IPS-20b (cell line): Measurements from ENCODE around the gene TMC4.

Experiments used
- H3K27ac ChIP-seq: one replicate; pipeline ENCODE4 v1.5.1; 2013; ENCODE audit warnings: low read length
- H3K27me3 ChIP-seq: 2 replicates; pipeline ENCODE4 v1.6.1; 2013; ENCODE audit warnings: mild to moderate bottlenecking, low read length, inconsistent platforms; ENCODE audit not compliant: insufficient read depth
- H3K36me3 ChIP-seq: 2 replicates; pipeline ENCODE4 v1.6.1; 2013; ENCODE audit warnings: low read depth, mild to moderate bottlenecking, inconsistent platforms, low read length, moderate library complexity; ENCODE audit not compliant: insufficient read depth
- H3K4me1 ChIP-seq: 2 replicates; pipeline ENCODE4 v1.6.1; 2013; ENCODE audit warnings: mild to moderate bottlenecking, control low read depth, inconsistent platforms, low read length, moderate library complexity; ENCODE audit not compliant: insufficient read depth
- H3K4me3 ChIP-seq: 2 replicates; pipeline ENCODE4 v1.5.1; 2013; ENCODE audit warnings: mild to moderate bottlenecking, low read length, inconsistent platforms
- H3K9ac ChIP-seq: 2 replicates; pipeline ENCODE4 v1.6.1; 2013; ENCODE audit warnings: low read depth, mild to moderate bottlenecking, inconsistent platforms, low read length, moderate library complexity
- H3K9me3 ChIP-seq: 2 replicates; pipeline ENCODE4 v1.6.1; 2013; ENCODE audit warnings: mild to moderate bottlenecking, low read depth, low read length, inconsistent platforms; ENCODE audit not compliant: insufficient read depth

The TMC4 gene

DNA sequence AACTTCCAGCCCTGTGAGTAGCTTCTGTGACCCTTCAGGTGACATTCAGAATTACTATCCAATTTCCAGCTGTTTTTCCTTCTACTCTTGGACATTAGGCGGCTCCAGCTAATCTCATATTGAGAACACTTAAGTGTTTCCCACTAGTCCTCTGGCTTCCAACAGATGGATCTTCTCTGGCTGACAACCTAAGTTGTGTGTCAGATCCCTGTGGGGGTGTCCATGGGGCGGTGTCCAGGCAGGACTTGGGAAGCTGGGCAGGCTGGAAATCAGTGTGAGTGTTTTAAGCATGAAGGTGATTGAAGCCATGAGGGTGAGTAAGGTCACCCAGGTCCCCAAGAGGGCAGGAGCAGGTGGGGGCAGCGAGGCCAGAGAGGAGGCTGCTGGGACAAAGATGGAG lies 25.3 kb downstream of the TMC4 start:
- Histone ChIP-seq H3K27me3 (no peaks in the 10 kb centered on the region), H3K4me1 (no peaks in the 10 kb centered on the region), H3K36me3 (peaks cover 96% of the 10 kb centered on the region), H3K9me3 (no peaks in the 10 kb centered on the region), H3K9ac (no peak overlapping the region), H3K27ac (no peak overlapping the region), H3K4me3 (no peak overlapping the region)

DNA sequence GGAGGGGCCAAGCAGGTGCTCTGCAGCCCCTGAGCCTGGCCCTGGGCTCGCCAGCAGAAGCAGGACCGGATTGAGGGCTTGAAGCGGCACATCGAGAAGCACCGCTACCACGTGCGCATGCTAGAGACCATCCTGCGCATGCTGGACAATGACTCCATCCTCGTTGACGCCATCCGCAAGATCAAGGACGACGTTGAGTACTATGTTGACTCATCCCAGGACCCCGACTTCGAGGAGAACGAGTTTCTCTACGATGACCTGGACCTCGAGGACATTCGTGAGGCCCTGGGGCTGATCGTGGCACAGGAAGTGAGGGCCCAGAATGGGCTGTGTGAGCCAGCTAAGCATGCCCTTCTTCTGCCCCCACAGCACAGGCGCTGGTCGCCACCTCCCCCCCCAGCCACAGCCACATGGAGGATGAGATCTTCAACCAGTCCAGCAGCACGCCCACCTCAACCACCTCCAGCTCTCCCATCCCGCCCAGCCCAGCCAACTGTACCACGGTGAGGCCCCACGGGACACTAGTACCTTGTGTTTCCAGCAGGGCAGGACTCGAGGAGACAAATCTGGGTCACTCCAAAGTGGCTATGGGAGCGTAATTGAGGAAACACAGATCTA lies 27.3 kb downstream of the TMC4 start:
- H3K27me3 ChIP-seq = no peaks in the 10 kb centered on the region
- H3K4me1 ChIP-seq = no peaks in the 10 kb centered on the region
- no peaks in the 10 kb centered on the region for H3K9me3 ChIP-seq
- H3K9ac ChIP-seq = no peak overlapping the region
- peaks cover 97% of the 10 kb centered on the region for H3K36me3 ChIP-seq
- H3K27ac ChIP-seq = no peak overlapping the region
- no peak overlapping the region for H3K4me3 ChIP-seq

DNA sequence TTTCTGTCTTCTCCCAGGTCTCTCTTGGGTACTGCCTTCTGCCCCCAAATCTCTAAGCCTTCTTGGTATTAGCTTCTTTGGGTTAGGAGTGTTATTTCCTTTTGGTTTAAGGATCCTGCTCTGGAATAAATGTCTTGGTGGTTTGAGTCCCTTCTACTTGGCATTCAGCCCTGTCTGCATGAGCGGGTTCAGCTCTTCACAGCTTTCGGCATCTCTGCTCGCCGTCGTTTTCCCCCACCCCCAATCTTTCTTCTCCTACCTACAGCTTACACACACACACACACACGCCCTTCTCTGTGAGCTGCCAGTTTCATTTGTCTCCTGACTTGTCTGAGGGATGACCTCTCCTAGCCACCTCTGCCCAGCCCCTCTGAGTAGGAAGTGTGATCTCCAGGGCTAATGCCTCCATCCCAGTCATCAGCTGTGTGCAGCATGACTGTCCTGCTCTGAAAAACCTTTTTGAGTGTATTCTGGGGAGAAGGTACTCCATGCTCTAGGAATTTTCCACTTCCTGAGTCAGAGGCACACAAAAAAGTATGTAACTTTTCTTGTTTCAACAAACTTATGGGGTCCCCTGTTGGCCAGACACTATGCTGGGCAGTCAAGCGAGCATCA lies 30.7 kb downstream of the TMC4 start:
- Histone ChIP-seq H3K27ac (no peak overlapping the region), H3K27me3 (no peaks in the 10 kb centered on the region), H3K9ac (no peak overlapping the region), H3K36me3 (peaks cover 84% of the 10 kb centered on the region), H3K4me3 (no peak overlapping the region), H3K9me3 (no peaks in the 10 kb centered on the region), H3K4me1 (no peaks in the 10 kb centered on the region)

DNA sequence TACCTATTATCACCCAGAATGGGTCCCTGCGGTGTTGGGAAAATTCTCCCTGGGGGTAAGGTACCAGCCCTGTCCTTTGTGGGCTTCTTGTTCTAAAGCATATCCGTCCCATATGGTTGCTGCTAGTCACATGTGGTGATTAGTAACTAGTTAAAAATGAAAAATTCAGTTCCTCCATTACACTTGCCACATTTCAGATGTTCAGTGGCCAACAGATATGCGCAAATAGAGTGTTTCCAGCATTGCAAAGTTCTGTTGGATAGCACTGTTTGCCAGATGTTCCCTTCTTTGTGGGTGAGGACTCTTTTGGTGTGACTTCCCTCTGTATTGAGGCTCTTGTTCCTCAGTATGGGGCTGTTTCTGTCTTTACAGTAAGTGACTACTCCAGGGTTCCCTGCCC lies 31.6 kb downstream of the TMC4 start:
- peaks cover 75% of the 10 kb centered on the region for H3K36me3 ChIP-seq
- no peak overlapping the region for H3K9ac ChIP-seq
- H3K27ac ChIP-seq = no peak overlapping the region
- no peaks in the 10 kb centered on the region for H3K9me3 ChIP-seq
- H3K27me3 ChIP-seq = no peaks in the 10 kb centered on the region
- H3K4me1 ChIP-seq = no peaks in the 10 kb centered on the region
- no peak overlapping the region for H3K4me3 ChIP-seq

DNA sequence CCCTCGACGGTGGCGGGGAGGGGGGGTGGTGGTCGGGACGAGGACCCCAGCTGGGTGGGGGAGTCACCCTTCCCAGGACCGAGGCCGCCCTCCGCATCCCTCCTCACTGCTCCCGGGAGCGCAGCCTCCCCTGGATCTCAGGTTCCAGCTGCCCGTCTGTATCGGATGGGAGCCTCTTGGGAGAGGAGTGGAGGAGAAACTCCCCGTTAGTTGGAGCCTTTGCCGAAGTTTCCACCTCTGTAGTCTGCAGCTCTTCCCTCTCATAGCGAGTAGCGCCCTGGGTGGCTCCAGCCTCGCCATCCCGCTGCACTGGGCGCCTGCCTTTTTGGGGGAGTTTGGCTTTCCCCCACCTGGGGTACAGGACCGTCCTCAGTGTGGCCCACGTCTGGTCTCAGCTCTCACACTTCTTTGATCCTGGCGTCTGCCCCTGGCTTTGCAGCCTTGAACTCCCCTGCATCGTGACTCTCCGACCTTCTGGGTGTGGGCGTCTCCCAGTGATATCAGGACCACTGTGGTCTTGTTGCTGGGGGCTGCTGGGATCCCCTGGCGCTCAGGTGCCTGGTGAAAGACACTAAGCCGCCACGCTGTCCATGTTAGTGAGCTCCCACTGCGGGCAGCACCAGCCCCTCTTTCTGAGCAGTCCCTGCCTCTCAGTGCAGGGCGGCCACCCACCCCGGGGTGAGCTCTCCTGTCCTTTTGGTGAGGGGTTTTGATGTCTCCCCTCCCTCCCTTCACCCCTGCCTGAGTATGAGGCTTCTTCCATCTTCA lies 34.3 kb downstream of the TMC4 start:
- H3K9me3 ChIP-seq = no peaks in the 10 kb centered on the region
- peak overlapping the region; percentile 72 for H3K4me3 ChIP-seq
- H3K27me3 ChIP-seq = no peaks in the 10 kb centered on the region; the same call in 1 of the 2 replicates
- no peaks in the 10 kb centered on the region for H3K4me1 ChIP-seq
- peak overlapping the region; percentile 86 for H3K9ac ChIP-seq
- H3K27ac ChIP-seq = no peak overlapping the region
- H3K36me3 ChIP-seq = peaks cover 48% of the 10 kb centered on the region

DNA sequence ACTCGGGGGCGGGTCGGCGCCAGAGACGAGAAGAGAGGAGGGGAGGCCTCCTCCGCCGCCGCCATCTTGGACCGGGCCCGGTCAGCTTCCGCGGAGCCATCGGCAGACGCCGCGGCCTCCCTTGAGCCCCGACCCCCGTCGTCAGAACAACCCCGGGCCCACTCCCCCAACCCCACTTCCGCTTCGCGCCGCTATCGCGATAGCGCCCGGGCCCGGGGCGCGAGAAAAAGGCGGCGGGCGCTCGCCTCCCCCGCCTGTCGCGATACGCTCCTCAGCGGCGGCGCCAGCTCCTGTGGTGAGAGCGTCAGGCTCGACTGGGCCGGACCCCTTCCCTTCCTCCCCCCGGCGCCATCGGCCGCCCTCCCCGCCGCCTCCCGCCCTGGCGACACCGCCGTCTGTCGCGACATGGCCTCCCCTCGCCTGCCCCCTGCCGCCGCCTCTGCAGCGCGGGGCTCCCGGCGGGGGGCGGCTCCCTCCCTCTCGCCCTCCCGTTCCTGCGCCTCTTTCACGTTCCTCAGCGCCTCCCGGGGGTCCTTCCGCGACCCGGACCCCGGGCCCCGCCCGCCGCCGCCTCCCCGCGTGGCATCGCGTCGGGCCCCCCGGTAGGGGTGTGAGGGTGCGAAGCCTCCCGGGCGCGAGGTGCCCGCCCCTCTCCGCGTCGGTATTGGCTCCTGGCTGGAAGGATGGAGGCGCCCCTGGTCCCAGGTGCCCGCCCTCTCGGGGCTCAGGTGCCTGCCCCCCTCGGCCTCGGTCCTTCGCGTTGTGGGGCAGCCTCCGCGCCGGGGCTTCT lies 35.1 kb downstream of the TMC4 start, which contains the start of gene CNOT3:
Gene CNOT3 (plus strand): TSS at position 64 of the 790 bp plus-strand sequence. CDS start 5,217 bp downstream, outside the sequence.
- Histone ChIP-seq H3K27me3 (no peaks in the 10 kb centered on the region; the same call in 1 of the 2 replicates), H3K9ac (peak within 1 kb of the TSS; percentile 86), H3K4me1 (no peaks in the 10 kb centered on the region), H3K27ac (peak within 1 kb of the TSS; percentile 22), H3K4me3 (peak within 1 kb of the TSS; percentile 73), H3K36me3 (peaks cover 40% of the 10 kb centered on the region), H3K9me3 (no peaks in the 10 kb centered on the region)

DNA sequence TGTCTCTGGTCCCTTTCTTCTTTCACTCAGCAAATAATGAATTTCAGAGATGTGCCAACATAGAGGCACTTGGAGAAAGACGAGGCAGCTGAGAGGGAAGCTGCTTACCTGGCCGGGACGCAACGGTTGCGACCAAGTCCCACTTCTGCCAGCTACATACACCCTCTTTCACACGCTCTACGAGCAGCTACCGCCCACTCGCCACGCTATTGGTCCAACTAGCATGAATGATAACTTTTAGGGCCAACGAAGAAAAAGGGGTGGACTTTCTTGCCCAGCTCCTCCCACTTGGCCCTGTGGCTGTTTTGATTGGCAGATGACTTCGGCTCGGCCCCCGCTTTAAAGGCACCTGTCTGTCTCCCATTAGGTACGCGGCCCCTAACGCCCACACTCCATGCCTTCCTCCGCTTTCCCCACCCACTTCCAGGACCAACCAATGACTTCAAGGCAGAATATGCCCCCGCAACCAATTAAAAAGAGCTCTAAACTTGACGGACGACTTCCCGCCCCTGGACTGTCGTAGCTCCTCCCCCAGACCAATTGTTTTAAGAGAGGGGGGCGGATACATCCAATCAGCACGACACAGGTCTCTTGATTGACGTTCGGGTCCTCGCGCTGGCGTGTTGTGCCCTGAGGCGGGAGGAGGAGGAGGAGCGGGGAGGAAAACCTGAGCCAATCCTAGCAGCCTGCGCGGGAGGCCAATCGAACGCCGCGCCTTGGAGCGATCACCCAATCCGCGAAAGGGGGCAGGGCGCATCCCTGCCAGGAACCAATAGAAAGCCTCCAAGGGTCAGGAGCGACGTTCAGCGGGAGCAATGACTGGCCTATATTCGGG lies 35.9 kb downstream of the TMC4 start:
- H3K27me3 ChIP-seq = no peaks in the 10 kb centered on the region; the same call in 1 of the 2 replicates
- H3K36me3 ChIP-seq = peaks cover 32% of the 10 kb centered on the region
- H3K9ac ChIP-seq = peak overlapping the region; percentile 86; the same call in 1 of the 2 replicates
- no peak overlapping the region for H3K27ac ChIP-seq
- H3K4me3 ChIP-seq = peak overlapping the region; percentile 73
- H3K9me3 ChIP-seq = no peaks in the 10 kb centered on the region
- no peaks in the 10 kb centered on the region for H3K4me1 ChIP-seq

DNA sequence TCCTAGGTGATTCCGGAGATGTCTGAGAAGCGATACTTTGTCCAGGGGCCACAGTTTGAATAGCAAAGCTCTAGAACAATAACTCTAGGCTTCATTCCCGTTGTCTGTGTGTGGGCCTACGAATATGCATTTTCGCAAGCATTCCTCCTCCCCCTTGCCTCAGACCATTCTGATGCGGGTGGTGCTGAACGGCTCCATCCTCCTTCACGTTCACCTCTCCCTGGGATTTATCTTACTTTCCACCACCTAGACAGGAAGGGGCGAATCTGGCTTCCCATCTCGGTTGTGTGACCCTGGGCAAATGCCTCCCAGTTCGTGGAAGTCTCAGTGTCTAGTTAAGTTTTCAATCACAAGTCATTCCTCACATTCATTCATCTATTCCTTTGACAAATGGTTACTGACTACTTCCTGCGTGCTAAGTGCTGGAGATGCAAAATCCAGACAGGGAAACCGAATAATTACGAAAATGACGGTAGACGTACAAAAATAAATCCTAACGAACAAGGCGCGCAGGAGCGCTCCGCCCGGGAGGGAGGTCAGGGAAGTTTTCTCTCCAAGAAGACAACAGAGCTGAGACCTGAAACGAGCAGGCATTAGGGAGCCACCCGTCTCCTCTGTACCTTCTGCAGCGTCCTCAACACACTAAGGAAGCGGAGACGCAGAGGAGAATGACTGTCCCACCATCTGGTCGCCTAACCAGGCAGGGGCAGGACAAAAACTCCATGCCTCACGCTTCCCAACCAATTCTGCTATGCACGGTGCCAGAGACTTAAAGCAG lies 36.7 kb downstream of the TMC4 start:
- H3K9me3 ChIP-seq = no peaks in the 10 kb centered on the region
- H3K27me3 ChIP-seq = no peaks in the 10 kb centered on the region; the same call in 1 of the 2 replicates
- H3K9ac ChIP-seq = peak overlapping the region; percentile 59; the same call in 1 of the 2 replicates
- peak overlapping the region; percentile 73 for H3K4me3 ChIP-seq
- H3K36me3 ChIP-seq = peaks cover 32% of the 10 kb centered on the region
- no peak overlapping the region for H3K27ac ChIP-seq
- H3K4me1 ChIP-seq = no peaks in the 10 kb centered on the region

DNA sequence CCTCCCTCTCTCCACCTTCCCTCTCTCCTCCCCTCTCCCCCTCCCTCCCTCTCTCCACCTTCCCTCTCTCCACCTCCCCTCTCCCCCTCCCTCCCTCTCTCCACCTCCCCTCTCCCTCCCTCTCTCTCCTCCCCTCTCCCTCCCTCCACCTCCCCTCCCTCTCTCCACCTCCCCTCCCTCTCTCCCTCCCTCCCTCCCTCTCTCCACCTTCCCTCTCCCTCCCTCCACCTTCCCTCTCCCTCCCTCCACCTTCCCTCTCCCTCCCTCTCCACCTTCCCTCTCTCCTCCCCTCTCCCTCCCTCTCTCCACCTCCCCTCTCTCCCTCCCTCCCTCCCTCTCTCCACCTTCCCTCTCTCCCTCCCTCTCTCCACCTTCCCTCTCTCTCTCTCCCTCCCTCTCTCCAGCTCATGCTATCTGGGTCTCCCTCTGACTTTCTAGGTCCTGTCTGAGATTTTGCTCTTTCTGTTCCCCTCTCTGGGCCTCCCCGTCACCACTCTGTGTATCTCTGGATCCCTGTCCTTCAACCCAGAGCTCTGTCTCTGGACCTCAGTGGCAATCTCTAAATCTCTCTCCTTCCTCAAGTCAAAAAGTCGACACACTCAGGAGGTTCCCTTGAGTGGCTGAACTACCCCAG lies 38.9 kb downstream of the TMC4 start:
- H3K4me3 ChIP-seq = no peak overlapping the region
- H3K4me1 ChIP-seq = no peaks in the 10 kb centered on the region
- H3K9me3 ChIP-seq = no peaks in the 10 kb centered on the region
- no peak overlapping the region for H3K9ac ChIP-seq
- no peak overlapping the region for H3K27ac ChIP-seq
- peaks cover 25% of the 10 kb centered on the region for H3K36me3 ChIP-seq
- no peaks in the 10 kb centered on the region; the same call in 1 of the 2 replicates for H3K27me3 ChIP-seq
